Psoas muscle (tissue), 8 donors: ENCODE results near the gene SMYD3. TPM values are rescaled to one million over a fixed set of nuclear protein-coding genes. Genes with fewer than 3 reads are reported as not detected.

Experiments used
- ATAC-seq, 4 donors: fragments of 200-7000 bp; cut with Tn5 transposase; one replicate each; pipeline ENCODE4 v1.9.1; 2020; ENCODE audit warnings: moderate library complexity in 3 of 4, mild to moderate bottlenecking in 2 of 4
- DNase-seq, 2 donors: peaks; one replicate each; pipeline ENCODE4 v3.0.0-alpha.2; 2020
- H3K27ac ChIP-seq: fragments of 200-600 bp; one replicate; pipeline ENCODE4 v1.8.0; 2022
- H3K27me3 ChIP-seq, 3 donors: fragments of 200-600 bp in 1 of 3; one replicate each; pipeline versions ENCODE4 v1.6.1 to v1.8.0; 2013 to 2022; ENCODE audit warnings: low read length in 2 of 3, mild to moderate bottlenecking in 2 of 3, moderate library complexity in 1 of 3; ENCODE audit not compliant: insufficient read depth in 3 of 3
- H3K36me3 ChIP-seq, 2 donors: fragments of 200-600 bp in 1 of 2; one replicate each; pipeline versions ENCODE4 v1.6.1 to v1.8.0; 2013 to 2022; ENCODE audit warnings: low read depth in 1 of 2, mild to moderate bottlenecking in 1 of 2, moderate library complexity in 1 of 2; ENCODE audit not compliant: insufficient read depth in 1 of 2
- H3K4me1 ChIP-seq: fragments of 200-600 bp; one replicate; pipeline ENCODE4 v1.8.0; 2022
- H3K4me3 ChIP-seq: fragments of 200-600 bp; one replicate; pipeline ENCODE4 v1.8.0; 2022; ENCODE audit warnings: mild to moderate bottlenecking
- H3K9me3 ChIP-seq: fragments of 200-600 bp; one replicate; pipeline ENCODE4 v1.8.0; 2022
- CTCF ChIP-seq: fragments of 200-600 bp; IDR thresholded peaks from one replicate; pipeline ENCODE4 v1.8.0; 2022; ENCODE audit warnings: antibody characterized with exemption
- WGBS, 3 donors: extraction: QIAGEN DNeasy Blood & Tissue Kit; methylation state at CpG; one replicate each; pipeline versions ENCODE4 v1.1.6 to v1.1.7; 2013; 5-methylcytosine and 5-hydroxymethylcytosine counted together
- intact Hi-C, 2 donors: fragments of 100-400 bp; cut with DNase I; formaldehyde crosslinking; loops; one replicate each; pipeline versions ENCODE4 v1.11.0 to v1.14.2; 2022
- polyA plus RNA-seq, 3 donors: library from polyadenylated mRNA; stranded (reverse); fragments of 200-250 nt; gene quantifications; one replicate each; pipeline ENCODE4 v1.2.3, GENCODE V29; 2013
- total RNA-seq, 4 donors: library from RNA; stranded (reverse); fragmentation: NEBNext Ultra II Directional in 2 of 4; extraction: Animal tissue kit (Norgen Biotek cat#: 25700) in 2 of 4; gene quantifications; one replicate each; pipeline versions ENCODE4 v1.2.1 to v1.2.4, GENCODE V29; 2021 to 2023
- donor health status: healthy with polysubstance abuse.
- donor health status: DM: no; HTN: no; CAD: no; lungs with moderate emphysema.
- donor health status: Bipolar disorder and iron deficiency.
- donor health status: healthy.
- donor health status: DM: yes; HTN: yes; CAD: no.
- donor health status: DM: no; HTN: no; CAD: no.
- donor health status: DM: no; HTN: no; CAD: no.
- donor health status: DM: yes; HTN: yes; CAD: no.

Gene SMYD3
- total and polyA plus RNA-seq, 7 donors = 2.9 to 6.4 (median 4.9) TPM

- Histone ChIP-seq H3K4me1 (no peaks in the 10 kb centered on the region), H3K9me3 (no peaks in the 10 kb centered on the region), H3K4me3 (no peak overlapping the region), H3K27me3 (no peaks in the 10 kb centered on the region), H3K27ac (no peak overlapping the region), H3K36me3 (no peaks in the 10 kb centered on the region)
- DNase-seq (no peak), ATAC-seq (no peak)
- 90 to 94% (median 92%) methylated on average over 7 of the region's 7 CpGs for WGBS, 3 donors
- no peak for TF ChIP-seq CTCF
- intact Hi-C loops = loop anchor here (2.0 to 5.0 kb wide), 4 partner anchors 479 to 1339 kb away; partner anchors contain the start of gene KIF26B (in 1 of the 2)
These were observed 15.5 kb downstream of the SMYD3 start for GRCh38 chr1:246491551-246492053.

- Histone ChIP-seq H3K27ac (no peak overlapping the region), H3K27me3 (no peaks in the 10 kb centered on the region), H3K9me3 (no peaks in the 10 kb centered on the region), H3K36me3 (no peaks in the 10 kb centered on the region), H3K4me1 (no peaks in the 10 kb centered on the region), H3K4me3 (no peak overlapping the region)
- no peak for TF ChIP-seq CTCF
- DNase-seq = no peak
- 93 to 95% (median 95%) methylated on average over 6 of the region's 6 CpGs for WGBS, 3 donors
- intact Hi-C loops = no loop called here
- ATAC-seq = no peak
These were observed 18.4 kb downstream of the SMYD3 start for GRCh38 chr1:246488674-246489073.

- no peak for ATAC-seq
These were observed 23.5 kb downstream of the SMYD3 start for GRCh38 chr1:246483569-246483933.

GRCh38 chr1:246482805-246483568 lies 24.1 kb downstream of the SMYD3 start:
- ATAC-seq (no peak), DNase-seq (no peak)
- no peak overlapping the region for H3K27ac ChIP-seq
- H3K4me3 ChIP-seq = no peak overlapping the region
- H3K9me3 ChIP-seq = no peaks in the 10 kb centered on the region
- H3K36me3 ChIP-seq = no peaks in the 10 kb centered on the region
- TF ChIP-seq CTCF = no peak
- no peaks in the 10 kb centered on the region for H3K4me1 ChIP-seq
- H3K27me3 ChIP-seq = no peaks in the 10 kb centered on the region
- WGBS, 3 donors = 44 to 46% (median 46%) methylated on average over 4 of the region's 4 CpGs
- intact Hi-C loops = no loop called here

More at GRCh38 chr1:246483569-246483933, 23.5 kb downstream of the SMYD3 start:
- no peak for TF ChIP-seq CTCF
- Histone ChIP-seq H3K36me3 (no peaks in the 10 kb centered on the region), H3K27ac (no peak overlapping the region), H3K27me3 (no peaks in the 10 kb centered on the region), H3K4me3 (no peak overlapping the region), H3K9me3 (no peaks in the 10 kb centered on the region), H3K4me1 (no peaks in the 10 kb centered on the region)
- intact Hi-C loops = no loop called here
- no peak for DNase-seq
